GM12891 (cell line): ENCODE results near the gene AJAP1.

Source experiments
- POLR2A ChIP-seq: IDR thresholded peaks from 2 replicates; pipeline ENCODE4 v1.6.1; 2011; ENCODE audit warnings: low read depth, low read length, control low read depth
- POLR2AphosphoS5 ChIP-seq: IDR thresholded peaks from 2 replicates; pipeline ENCODE4 v1.6.1; 2011; ENCODE audit warnings: low read depth, low read length, control low read depth

DNA sequence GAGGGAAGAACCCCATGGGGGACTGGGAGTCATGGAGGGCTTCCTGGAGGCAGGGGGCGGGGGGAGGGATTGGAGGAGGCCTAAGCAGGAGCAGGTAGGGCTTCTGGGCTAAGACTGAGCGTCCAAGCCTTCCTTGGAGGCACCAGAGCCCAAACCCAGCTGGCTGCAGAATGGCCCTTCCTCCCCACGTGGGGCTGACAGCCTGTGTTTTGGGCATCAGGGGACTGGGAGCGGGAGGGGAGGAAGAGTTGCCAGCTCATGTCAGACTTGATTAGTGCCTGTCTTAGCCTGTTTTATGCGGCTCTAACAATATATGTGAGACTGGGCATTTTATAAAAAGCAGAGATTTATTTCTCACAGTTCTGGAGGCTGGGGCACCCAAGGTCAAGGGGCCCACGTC, 38.9 kb downstream of the AJAP1 start:
- no peak for TF ChIP-seq POLR2A
- no peak for TF ChIP-seq POLR2AphosphoS5
